VCaP (cell line): Measurements from ENCODE around the gene NOTCH4.

Source experiments
- H3K27ac ChIP-seq: fragments of 450-650 bp; 2 replicates; pipeline ENCODE4 v1.5.1; 2017
- TF ChIP-seq, protein P1 (sequence below): fragments of 450-650 bp; conservative IDR thresholded peaks from 2 replicates; pipeline ENCODE4 v1.5.1; 2017; ENCODE audit warnings: mild to moderate bottlenecking, moderate library complexity

Gene NOTCH4

DNA sequence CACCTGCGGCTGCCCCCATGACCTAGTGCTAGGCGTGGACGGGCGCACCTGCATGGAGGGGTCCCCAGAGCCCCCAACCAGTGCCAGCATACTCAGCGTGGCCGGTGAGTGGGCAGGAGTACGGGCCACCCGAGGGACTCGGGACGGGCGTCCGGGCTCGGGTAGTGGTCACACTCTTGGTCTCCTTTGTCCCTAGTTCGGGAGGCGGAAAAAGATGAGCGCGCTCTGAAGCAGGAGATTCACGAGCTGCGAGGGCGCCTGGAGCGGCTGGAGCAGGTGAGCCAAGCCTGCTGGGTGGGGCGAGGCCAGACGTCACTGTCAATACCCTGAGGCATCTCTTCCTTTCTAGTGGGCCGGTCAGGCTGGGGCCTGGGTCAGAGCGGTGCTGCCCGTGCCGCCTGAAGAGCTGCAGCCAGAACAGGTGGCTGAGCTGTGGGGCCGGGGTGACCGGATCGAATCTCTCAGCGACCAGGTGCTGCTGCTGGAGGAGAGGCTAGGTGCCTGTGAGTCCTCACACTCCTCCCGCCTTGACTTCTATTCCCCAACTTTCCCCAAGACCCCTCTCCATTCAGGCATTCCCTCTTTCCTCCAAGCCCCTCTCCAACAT, 56.6 kb downstream of the NOTCH4 start:
- H3K27ac ChIP-seq = no peak overlapping the region
- TF ChIP-seq, protein P1, sequence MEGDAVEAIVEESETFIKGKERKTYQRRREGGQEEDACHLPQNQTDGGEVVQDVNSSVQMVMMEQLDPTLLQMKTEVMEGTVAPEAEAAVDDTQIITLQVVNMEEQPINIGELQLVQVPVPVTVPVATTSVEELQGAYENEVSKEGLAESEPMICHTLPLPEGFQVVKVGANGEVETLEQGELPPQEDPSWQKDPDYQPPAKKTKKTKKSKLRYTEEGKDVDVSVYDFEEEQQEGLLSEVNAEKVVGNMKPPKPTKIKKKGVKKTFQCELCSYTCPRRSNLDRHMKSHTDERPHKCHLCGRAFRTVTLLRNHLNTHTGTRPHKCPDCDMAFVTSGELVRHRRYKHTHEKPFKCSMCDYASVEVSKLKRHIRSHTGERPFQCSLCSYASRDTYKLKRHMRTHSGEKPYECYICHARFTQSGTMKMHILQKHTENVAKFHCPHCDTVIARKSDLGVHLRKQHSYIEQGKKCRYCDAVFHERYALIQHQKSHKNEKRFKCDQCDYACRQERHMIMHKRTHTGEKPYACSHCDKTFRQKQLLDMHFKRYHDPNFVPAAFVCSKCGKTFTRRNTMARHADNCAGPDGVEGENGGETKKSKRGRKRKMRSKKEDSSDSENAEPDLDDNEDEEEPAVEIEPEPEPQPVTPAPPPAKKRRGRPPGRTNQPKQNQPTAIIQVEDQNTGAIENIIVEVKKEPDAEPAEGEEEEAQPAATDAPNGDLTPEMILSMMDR = no peak

DNA sequence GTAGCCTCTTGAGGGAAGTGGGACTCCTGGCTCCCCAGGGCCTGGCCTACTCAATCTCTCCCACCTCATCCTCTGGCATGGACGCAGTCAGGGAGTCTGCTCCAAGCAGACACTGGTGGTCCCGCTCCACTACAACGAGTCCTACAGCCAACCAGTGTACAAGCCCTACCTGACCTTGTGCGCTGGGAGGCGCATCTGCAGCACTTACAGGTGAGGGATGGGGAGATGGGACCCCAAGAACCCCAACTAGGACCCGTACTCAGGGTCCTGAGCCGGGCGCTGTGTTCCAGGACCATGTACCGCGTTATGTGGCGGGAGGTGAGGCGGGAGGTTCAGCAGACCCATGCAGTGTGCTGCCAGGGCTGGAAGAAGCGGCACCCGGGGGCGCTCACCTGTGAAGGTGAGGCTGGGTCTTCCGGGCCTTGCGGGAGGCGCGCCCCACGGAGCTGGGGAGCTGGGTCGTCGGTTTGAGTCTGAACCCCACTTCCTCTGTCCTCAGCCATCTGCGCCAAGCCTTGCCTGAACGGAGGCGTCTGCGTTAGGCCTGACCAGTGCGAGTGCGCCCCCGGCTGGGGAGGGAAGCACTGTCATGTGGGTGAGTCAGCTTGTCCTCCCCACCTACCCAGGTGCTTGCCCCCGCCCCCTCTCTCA, 57.3 kb downstream of the NOTCH4 start:
- no peak overlapping the region for H3K27ac ChIP-seq
- TF ChIP-seq, protein P1 = no peak

DNA sequence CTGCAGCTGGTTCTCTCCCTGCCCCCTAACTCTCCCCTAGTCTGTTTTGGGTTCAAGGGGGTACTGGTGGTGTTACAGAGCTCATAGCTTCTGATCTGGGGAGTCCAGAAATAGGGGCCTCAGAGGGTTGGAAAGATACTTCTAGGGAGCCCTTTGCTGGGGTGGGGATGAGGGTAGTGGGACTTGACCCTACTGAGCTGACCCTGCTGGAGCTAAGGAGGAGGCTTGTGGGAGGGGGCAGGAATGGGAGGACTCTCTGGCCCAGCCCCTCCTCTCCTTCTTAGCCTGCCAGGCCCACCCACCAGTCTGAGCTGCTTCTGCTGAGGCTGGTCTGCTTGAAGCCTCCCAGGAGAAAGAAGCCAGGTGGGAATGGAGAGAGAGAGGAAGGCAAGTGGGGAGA, 59.6 kb downstream of the NOTCH4 start, which contains the start of gene EGFL8:
Gene EGFL8 (plus strand): TSS at position 301 of the 400 bp plus-strand sequence. CDS start 1,571 bp downstream, outside the sequence.
- H3K27ac ChIP-seq = no peak within 1 kb of the TSS
- TF ChIP-seq, protein P1 = no peak

DNA sequence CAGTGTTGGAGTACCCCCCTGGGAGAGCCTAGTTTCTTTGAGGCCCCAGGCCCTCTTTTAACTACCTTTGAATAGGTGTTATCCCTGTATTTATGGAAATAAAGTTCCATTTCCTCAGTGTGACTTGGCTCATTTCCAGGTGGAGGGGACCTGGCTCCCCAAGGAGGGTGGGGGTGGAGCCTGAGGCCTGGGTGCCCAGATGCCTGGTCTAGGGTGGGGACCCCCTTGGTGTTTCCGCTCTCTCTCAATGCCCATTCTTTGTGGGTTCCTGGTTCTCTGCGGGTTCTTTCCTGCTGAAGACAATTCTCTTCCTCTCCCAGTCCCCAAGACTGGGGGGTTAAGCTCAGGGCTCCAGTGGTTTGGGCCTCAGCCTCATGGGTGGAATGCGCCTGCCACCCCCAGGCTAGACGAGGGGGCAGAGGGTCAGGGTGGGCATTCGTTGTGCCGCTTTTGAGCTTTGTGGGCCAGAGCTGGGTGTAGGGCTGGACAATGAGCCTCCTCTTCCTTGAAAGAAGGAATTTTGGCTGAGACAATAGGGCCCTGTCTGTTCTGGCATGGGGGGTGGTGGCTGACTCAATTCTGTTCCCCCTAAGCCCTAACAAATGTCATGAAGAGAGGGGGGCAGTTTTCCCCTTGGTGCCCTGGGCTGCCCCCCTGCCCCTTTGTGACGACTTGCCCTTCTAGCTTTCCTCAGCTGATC, 60.2 kb downstream of the NOTCH4 start:
- TF ChIP-seq, protein P1 = no peak
- no peak overlapping the region for H3K27ac ChIP-seq

DNA sequence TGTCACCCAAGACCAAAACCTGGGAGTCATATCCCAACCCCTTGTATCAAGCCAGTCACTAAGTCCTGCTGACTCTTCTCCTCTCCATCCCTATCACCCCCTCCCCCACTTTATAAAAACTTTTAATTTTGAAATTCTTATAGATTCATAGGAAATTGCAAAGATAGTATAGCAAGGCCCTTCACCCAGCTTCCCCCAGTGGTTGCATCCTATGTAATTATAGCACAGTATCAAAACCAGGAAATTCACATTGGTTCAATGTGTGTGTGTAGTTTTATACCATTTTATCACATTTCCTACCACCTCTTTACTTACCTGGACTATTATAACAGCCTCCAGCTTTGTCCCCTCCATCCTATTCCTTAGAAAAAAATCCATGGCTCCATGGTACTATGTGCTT, 65.8 kb downstream of the NOTCH4 start:
- TF ChIP-seq, protein P1 = no peak
- no peak overlapping the region for H3K27ac ChIP-seq

DNA sequence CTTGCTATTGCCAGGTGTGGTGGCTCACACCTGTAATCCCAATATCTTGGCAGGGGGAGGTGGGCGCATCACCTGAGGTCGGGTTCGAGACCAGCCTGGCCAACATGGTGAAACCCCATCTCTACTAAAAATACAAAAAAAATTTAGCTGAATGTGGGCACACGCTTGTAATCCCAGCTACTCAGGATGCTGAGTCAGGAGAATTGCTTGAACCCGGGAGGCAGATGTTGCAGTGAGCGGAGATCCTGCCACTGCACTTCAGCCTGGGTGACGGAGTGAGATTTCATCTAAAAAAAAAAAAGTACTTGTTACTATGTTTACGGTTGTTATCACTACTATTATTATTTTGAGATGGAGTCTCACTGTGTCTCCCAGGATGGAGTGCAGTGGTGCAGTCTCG, 67.0 kb downstream of the NOTCH4 start:
- H3K27ac ChIP-seq = no peak overlapping the region
- TF ChIP-seq, protein P1 = no peak

DNA sequence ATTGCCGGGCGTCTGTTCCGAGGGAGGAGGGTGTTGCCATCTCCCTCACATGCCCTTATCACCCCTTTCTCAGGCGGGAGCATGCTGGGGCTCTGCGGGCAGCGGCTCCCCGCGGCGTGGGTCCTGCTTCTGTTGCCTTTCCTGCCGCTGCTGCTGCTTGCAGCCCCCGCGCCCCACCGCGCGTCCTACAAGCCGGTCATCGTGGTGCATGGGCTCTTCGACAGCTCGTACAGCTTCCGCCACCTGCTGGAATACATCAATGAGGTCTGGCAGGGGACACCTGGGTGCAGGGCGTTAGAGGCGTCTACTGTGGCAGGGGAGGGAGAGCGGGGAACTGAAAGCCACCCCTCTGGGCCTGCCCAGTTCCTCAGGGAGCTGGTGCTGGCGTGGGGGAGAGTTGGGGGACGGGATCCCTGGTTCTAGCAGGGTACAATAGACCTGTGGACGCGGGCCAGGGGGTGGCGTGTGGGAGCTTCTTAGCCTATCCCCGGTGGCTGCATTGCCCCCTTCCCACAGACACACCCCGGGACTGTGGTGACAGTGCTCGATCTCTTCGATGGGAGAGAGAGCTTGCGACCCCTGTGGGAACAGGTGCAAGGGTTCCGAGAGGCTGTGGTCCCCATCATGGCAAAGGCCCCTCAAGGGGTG, 69.2 kb downstream of the NOTCH4 start:
- TF ChIP-seq, protein P1 = peak; percentile 75
- H3K27ac ChIP-seq = peak overlapping the region; percentile 89
